DND-41 (cell line): Measurements from ENCODE around the gene RYR2.

Source experiments
- CTCF ChIP-seq: IDR thresholded peaks from 2 replicates; pipeline ENCODE4 v1.5.1; 2012; ENCODE audit warnings: borderline replicate concordance, low read length, moderate library complexity, mild to moderate bottlenecking; ENCODE audit not compliant: poor library complexity, severe bottlenecking; ENCODE audit errors: extremely low read depth
- EZH2 ChIP-seq: IDR thresholded peaks from 3 replicates; pipeline ENCODE4 v1.6.1; 2012; ENCODE audit warnings: borderline replicate concordance, low read depth, mild to moderate bottlenecking, moderate library complexity, low read length, inconsistent platforms; ENCODE audit not compliant: severe bottlenecking

DNA sequence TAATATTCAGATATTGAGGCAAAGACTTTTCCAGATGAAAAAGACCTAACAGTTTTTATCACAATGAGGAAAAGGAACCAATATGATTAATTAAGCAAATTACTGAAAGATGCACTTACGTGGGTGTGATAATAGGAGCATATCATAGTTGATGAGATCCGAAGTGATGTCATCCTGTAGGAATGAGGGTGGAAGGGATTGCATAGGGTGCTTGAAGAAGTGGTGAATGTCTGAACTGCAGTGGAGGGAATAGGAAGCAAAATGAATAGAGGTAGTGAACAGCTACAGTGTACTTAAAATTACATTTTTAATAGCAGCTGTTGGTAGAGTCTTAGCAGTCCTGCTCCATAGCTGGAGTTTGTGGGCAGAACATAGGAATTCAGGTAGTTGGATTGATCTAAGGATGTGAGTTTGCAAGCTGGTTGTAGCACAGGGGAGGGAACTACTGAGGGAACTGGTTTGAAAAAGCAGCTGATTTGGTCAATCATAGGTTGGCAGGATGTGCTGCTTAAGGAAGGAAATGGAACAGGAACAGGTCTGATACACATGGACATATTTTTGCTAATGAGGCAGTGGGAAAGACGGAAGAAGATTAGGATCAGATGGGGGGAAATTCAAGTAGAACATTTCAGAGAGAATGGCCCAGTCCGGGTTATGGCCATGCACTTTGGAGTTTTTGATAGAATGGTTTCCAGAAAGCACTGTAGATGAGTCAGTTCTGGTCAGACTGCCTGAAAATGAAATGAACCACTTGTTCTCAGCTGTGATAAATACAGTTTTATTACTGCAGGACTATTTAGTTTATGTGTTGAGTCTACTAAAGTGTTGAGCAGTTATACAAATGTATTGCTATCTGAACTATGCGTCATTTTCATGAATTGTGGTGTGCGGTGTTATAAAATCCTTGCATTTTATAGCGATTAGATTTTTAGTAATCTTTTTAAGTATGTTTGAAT is 155.8 kb downstream of the RYR2 start:
- TF ChIP-seq CTCF (no peak), EZH2 (no peak)
